Breast epithelium (tissue), 4 donors: ENCODE results near the gene SNX1. TPM values are rescaled to one million over a fixed set of nuclear protein-coding genes. Genes with fewer than 3 reads are reported as not detected.

ENCODE experiments used
- DNase-seq, 2 donors: peaks; one replicate each; pipeline ENCODE4 v3.0.0-alpha.2; 2019; ENCODE audit warnings: low spot score in 2 of 2
- H3K27ac ChIP-seq, 2 donors: fragments of 200-600 bp; sonication (generic) in 1 of 2; one replicate each; pipeline ENCODE4 v1.5.1; 2016 to 2019; ENCODE audit warnings: mild to moderate bottlenecking in 1 of 2
- H3K27me3 ChIP-seq, 2 donors: fragments of 200-600 bp; sonication (generic) in 1 of 2; one replicate each; pipeline versions ENCODE4 v1.5.1 to v1.6.0; 2017 to 2019; ENCODE audit warnings: control low read depth in 1 of 2, mild to moderate bottlenecking in 1 of 2
- H3K36me3 ChIP-seq: fragments of 200-600 bp; one replicate; pipeline ENCODE4 v1.5.1; 2019
- H3K4me1 ChIP-seq, 2 donors: fragments of 200-600 bp; sonication (generic); one replicate each; pipeline ENCODE4 v1.5.1; 2016 to 2019; ENCODE audit warnings: control low read depth in 1 of 2
- H3K4me3 ChIP-seq, 3 donors: fragments of 200-600 bp; sonication (generic); 1 replicate in 2 of 3; 2 replicates in 1 of 3; pipeline ENCODE4 v1.5.1; 2016 to 2019; ENCODE audit warnings: mild to moderate bottlenecking in 3 of 3, moderate library complexity in 2 of 3
- H3K9me3 ChIP-seq, 2 donors: fragments of 200-600 bp; sonication (generic) in 1 of 2; one replicate each; pipeline ENCODE4 v1.5.1; 2016 to 2019; ENCODE audit warnings: control low read depth in 1 of 2
- POLR2A ChIP-seq: fragments of 450-650 bp; IDR thresholded peaks from one replicate; pipeline ENCODE4 v1.6.1; 2016; ENCODE audit warnings: antibody characterized with exemption, mild to moderate bottlenecking, moderate library complexity
- POLR2AphosphoS5 ChIP-seq, 3 donors: sonication (generic); formaldehyde crosslinking; IDR thresholded peaks; one replicate each; pipeline ENCODE4 v1.6.1; 2017; ENCODE audit warnings: antibody characterized with exemption in 3 of 3
- intact Hi-C: fragments of 100-400 bp; cut with DNase I; formaldehyde crosslinking; loops from one replicate; pipeline ENCODE4 v1.15.1; 2023; ENCODE audit warnings: low total_unique reads
- total RNA-seq, 3 donors: library from RNA; depleted of rRNA; stranded (reverse); fragments of >200 nt; gene quantifications; one replicate each; pipeline ENCODE4 v1.1.0, GENCODE V29; 2016
- TF ChIP-seq, protein P1 (sequence below), 3 donors: fragments of 450-650 bp; IDR thresholded peaks; one replicate each; pipeline ENCODE4 v1.5.1; 2016 to 2017; ENCODE audit warnings: antibody characterized with exemption in 3 of 3, mild to moderate bottlenecking in 3 of 3, moderate library complexity in 3 of 3

Gene SNX1
- total RNA-seq, 3 donors from 2014 or later, result 107 to 144 (median 125) TPM

DNA sequence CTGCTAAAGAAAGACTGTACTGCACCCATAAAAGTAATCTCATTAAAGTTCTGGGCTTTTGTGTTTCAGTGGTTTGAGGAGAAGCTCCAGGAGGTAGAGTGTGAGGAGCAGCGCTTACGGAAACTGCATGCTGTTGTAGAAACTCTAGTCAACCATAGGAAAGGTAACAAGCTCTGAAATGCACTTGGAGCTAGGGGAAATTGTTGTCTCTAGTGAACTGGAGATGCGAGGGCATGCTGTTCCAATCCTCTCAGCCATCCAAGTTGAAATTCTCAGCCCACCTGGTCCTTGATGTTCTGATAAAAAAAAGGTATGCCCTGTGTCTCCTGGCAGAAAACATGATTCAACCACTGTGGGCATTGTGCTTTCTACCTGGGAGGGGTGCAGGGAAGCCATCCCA is 34.4 kb downstream of the SNX1 start:
- H3K36me3 ChIP-seq, result peaks cover 9% of the 10 kb centered on the region
- no peak overlapping the region for H3K27ac ChIP-seq
- no peak overlapping the region for H3K4me3 ChIP-seq
- DNase-seq, result no peak
- intact Hi-C loops, result no loop called here
- TF ChIP-seq POLR2AphosphoS5 (IDR thresholded peaks at IDR 0.05), result no peak
- TF ChIP-seq POLR2A, result no peak
- TF ChIP-seq, protein P1, sequence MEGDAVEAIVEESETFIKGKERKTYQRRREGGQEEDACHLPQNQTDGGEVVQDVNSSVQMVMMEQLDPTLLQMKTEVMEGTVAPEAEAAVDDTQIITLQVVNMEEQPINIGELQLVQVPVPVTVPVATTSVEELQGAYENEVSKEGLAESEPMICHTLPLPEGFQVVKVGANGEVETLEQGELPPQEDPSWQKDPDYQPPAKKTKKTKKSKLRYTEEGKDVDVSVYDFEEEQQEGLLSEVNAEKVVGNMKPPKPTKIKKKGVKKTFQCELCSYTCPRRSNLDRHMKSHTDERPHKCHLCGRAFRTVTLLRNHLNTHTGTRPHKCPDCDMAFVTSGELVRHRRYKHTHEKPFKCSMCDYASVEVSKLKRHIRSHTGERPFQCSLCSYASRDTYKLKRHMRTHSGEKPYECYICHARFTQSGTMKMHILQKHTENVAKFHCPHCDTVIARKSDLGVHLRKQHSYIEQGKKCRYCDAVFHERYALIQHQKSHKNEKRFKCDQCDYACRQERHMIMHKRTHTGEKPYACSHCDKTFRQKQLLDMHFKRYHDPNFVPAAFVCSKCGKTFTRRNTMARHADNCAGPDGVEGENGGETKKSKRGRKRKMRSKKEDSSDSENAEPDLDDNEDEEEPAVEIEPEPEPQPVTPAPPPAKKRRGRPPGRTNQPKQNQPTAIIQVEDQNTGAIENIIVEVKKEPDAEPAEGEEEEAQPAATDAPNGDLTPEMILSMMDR (IDR thresholded peaks at IDR 0.05), result no peak
- no peaks in the 10 kb centered on the region for H3K4me1 ChIP-seq
- H3K9me3 ChIP-seq, result no peaks in the 10 kb centered on the region
- no peaks in the 10 kb centered on the region for H3K27me3 ChIP-seq

DNA sequence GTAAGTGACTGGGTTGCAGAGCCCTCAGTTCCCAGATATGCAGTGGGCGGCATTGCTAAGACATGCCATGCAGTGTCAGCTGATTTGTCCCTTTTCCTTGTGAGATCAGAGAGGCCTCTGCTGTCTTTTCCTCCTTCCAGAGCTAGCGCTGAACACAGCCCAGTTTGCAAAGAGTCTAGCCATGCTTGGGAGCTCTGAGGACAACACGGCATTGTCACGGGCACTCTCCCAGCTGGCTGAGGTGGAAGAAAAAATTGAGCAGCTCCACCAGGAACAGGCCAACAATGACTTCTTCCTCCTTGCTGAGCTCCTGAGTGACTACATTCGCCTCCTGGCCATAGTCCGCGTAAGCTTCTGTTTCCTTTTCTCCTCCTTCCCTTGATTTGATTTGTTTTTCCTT is 35.8 kb downstream of the SNX1 start:
- Histone ChIP-seq H3K27me3 (no peaks in the 10 kb centered on the region), H3K4me1 (no peaks in the 10 kb centered on the region), H3K27ac (no peak overlapping the region), H3K4me3 (no peak overlapping the region), H3K9me3 (no peaks in the 10 kb centered on the region), H3K36me3 (peaks cover 13% of the 10 kb centered on the region)
- TF ChIP-seq, protein P1 (IDR thresholded peaks at IDR 0.05), result no peak
- TF ChIP-seq POLR2AphosphoS5 (IDR thresholded peaks at IDR 0.05), result no peak
- TF ChIP-seq POLR2A, result no peak
- intact Hi-C loops, result no loop called here
- DNase-seq, result no peak

DNA sequence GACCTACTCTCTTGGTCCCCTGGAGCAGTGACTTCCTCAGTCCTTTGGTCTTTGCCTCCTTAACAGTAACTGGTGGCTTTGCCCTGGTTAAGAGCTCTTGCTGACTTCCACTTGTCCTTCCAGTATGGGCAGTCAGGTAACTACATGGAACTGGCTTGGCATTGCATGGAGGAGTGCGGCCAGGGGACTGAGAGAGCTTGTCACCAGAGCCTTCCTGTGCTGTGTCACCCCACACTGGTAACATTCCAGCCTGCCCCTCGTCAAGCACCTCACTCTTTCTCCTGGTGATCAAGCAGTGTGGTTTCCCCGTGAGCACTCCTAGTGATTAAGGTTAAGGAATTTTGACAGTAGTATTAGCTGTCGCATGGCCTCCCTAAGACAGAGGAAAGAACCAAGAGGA is 36.4 kb downstream of the SNX1 start:
- no peaks in the 10 kb centered on the region for H3K4me1 ChIP-seq
- no peak for DNase-seq
- no peak overlapping the region for H3K4me3 ChIP-seq
- no peaks in the 10 kb centered on the region for H3K9me3 ChIP-seq
- TF ChIP-seq POLR2AphosphoS5 (IDR thresholded peaks at IDR 0.05), result no peak
- TF ChIP-seq, protein P1 (IDR thresholded peaks at IDR 0.05), result no peak
- TF ChIP-seq POLR2A, result no peak
- H3K27me3 ChIP-seq, result no peaks in the 10 kb centered on the region
- intact Hi-C loops, result no loop called here
- no peak overlapping the region for H3K27ac ChIP-seq
- peaks cover 13% of the 10 kb centered on the region for H3K36me3 ChIP-seq

DNA sequence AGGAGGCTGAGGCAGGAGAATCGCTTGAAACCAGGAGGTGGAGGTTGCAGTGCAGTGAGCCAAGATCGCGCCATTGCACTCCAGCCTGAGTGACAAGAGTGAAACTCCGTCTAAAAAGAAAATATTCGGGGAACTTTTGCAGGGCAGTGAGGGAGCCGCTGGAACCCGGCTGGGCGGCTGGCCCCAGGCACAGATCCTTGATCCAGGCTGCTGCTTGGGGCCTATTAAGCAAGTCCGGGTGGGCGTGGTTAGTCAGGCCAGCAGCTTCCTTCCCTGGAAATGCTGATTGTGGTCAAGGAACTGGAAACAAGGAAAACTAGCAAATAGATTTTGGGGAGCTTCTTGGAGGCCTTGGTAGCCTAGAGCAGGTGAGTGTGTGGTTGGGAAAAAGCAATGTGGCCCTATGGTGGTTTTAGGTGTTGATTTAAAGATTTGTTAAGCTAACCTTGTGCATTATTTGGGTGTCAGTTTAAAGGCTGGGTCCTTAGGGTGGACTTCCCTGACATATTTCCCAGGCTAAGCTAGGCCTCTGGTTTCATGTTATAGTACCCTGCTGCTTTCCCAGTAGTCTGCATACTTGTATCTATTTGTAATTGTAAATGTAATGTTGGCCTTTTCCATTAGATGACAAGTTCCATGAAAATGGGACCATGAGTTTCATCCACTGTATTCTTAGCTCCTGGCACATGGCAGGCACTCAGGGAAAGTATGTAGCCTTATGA is 38.0 kb downstream of the SNX1 start:
- H3K4me1 ChIP-seq, result no peaks in the 10 kb centered on the region
- DNase-seq, result no peak
- H3K27me3 ChIP-seq, result no peaks in the 10 kb centered on the region

DNA sequence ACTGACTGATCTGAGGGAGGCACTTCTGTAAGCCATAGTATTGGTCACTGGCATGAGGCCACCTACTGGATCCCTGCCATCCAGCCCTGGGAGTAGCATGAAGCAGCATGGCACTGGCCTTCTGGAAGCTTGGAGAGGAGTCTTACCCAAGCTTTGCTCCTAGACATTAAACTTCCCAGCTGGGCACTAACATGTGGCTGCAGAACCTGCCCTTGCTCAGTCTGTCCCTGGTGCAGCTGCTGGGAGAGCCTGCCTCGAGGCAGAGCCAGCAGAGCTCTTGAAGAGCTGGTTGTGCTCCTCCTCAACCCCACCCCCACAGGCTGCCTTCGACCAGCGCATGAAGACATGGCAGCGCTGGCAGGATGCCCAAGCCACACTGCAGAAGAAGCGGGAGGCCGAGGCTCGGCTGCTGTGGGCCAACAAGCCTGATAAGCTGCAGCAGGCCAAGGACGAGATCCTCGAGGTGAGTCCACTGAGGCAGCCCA is 38.6 kb downstream of the SNX1 start:
- H3K4me3 ChIP-seq, result no peak overlapping the region
- H3K4me1 ChIP-seq, result no peaks in the 10 kb centered on the region
- H3K36me3 ChIP-seq, result peaks cover 4% of the 10 kb centered on the region
- no peaks in the 10 kb centered on the region for H3K27me3 ChIP-seq
- no peak for TF ChIP-seq POLR2A
- TF ChIP-seq, protein P1 (IDR thresholded peaks at IDR 0.05), result no peak
- peak in 1 of 2 donors; percentile 71 for DNase-seq
- H3K27ac ChIP-seq, result no peak overlapping the region
- intact Hi-C loops, result no loop called here
- no peaks in the 10 kb centered on the region for H3K9me3 ChIP-seq

More for the DNA sequence above, 38.0 kb downstream of the SNX1 start:
- Histone ChIP-seq H3K4me3 (no peak overlapping the region), H3K9me3 (no peaks in the 10 kb centered on the region), H3K36me3 (peaks cover 4% of the 10 kb centered on the region), H3K27ac (no peak overlapping the region)
- TF ChIP-seq, protein P1 (IDR thresholded peaks at IDR 0.05), result no peak
- TF ChIP-seq POLR2AphosphoS5 (IDR thresholded peaks at IDR 0.05) (no peak), POLR2A (no peak)
- intact Hi-C loops, result no loop called here
